OCI-LY1 (cell line): Measurements from ENCODE around the gene ZBTB45.
"Not testable (repeated sequence)": the region's sequence is repeated elsewhere in the genome, so short reads cannot be mapped to it uniquely, and the experiment has no call there.

Source experiments
- H2AFZ ChIP-seq: fragments of 200-600 bp; sonication (generic), shearing (Covaris generic); 2 replicates; pipeline ENCODE4 v1.6.0; 2014; ENCODE audit warnings: antibody characterized with exemption, mild to moderate bottlenecking, low read length
- H3F3A ChIP-seq: fragments of 200-600 bp; sonication (generic), shearing (Covaris generic); 2 replicates; pipeline ENCODE4 v1.6.0; 2014; ENCODE audit warnings: mild to moderate bottlenecking, antibody characterized with exemption, low read length, moderate library complexity; ENCODE audit not compliant: insufficient read depth
- H3K27ac ChIP-seq: fragments of 200-600 bp; sonication (generic); 2 replicates; pipeline ENCODE4 v1.5.1; 2014; ENCODE audit warnings: low read length, mixed run types, mild to moderate bottlenecking, low read depth; ENCODE audit not compliant: poor library complexity, severe bottlenecking
- H3K27me3 ChIP-seq: fragments of 200-600 bp; sonication (generic); 2 replicates; pipeline ENCODE4 v1.6.0; 2014; ENCODE audit warnings: antibody characterized with exemption, mild to moderate bottlenecking, low read length, moderate library complexity; ENCODE audit not compliant: insufficient read depth
- H3K36me3 ChIP-seq: fragments of 200-600 bp; sonication (generic); 2 replicates; pipeline ENCODE4 v1.6.1; 2014; ENCODE audit warnings: mild to moderate bottlenecking, antibody characterized with exemption, low read length, moderate library complexity, mixed read lengths; ENCODE audit not compliant: insufficient read depth
- H3K4me1 ChIP-seq: fragments of 200-600 bp; sonication (generic); 2 replicates; pipeline ENCODE4 v1.5.1; 2014; ENCODE audit warnings: mild to moderate bottlenecking, low read length, moderate library complexity; ENCODE audit not compliant: insufficient read depth, severe bottlenecking
- H3K4me2 ChIP-seq: fragments of 200-600 bp; sonication (generic), shearing (Covaris generic); 2 replicates; pipeline ENCODE4 v1.6.1; 2014; ENCODE audit warnings: low read length
- H3K4me3 ChIP-seq: fragments of 200-600 bp; sonication (generic); 2 replicates; pipeline ENCODE4 v1.5.1; 2014; ENCODE audit warnings: low read length, low read depth, mild to moderate bottlenecking, mixed read lengths; ENCODE audit not compliant: poor library complexity, severe bottlenecking
- H3K79me2 ChIP-seq: fragments of 200-600 bp; shearing (Covaris generic); 2 replicates; pipeline ENCODE4 v1.6.1; 2016; ENCODE audit warnings: mixed run types, low read length, mixed read lengths; ENCODE audit not compliant: insufficient read depth
- H3K9ac ChIP-seq: fragments of 200-600 bp; sonication (generic), shearing (Covaris generic); 2 replicates; pipeline ENCODE4 v1.6.1; 2014; ENCODE audit warnings: mild to moderate bottlenecking, low read length, mixed read lengths
- H3K9me2 ChIP-seq: fragments of 200-600 bp; sonication (generic), shearing (Covaris generic); 2 replicates; pipeline ENCODE4 v1.6.1; 2014; ENCODE audit warnings: low read depth, mild to moderate bottlenecking, low read length, mixed read lengths
- H3K9me3 ChIP-seq: fragments of 200-600 bp; shearing (Covaris generic); 2 replicates; pipeline ENCODE4 v1.6.1; 2014; ENCODE audit warnings: low read length, mixed read lengths
- H4K20me1 ChIP-seq: fragments of 200-600 bp; sonication (generic), shearing (Covaris generic); 2 replicates; pipeline ENCODE4 v1.6.0; 2016; ENCODE audit warnings: mild to moderate bottlenecking, low read length; ENCODE audit not compliant: insufficient read depth
- CTCF ChIP-seq: fragments of 200-600 bp; sonication (generic), shearing (Covaris generic); IDR thresholded peaks from 2 replicates; pipeline ENCODE4 v1.5.1; 2017; ENCODE audit warnings: mild to moderate bottlenecking, antibody characterized with exemption, low read length, moderate library complexity, mixed read lengths
- EZH2 ChIP-seq: fragments of 200-600 bp; sonication (generic), shearing (Covaris generic); IDR thresholded peaks from 2 replicates; pipeline ENCODE4 v1.8.0; 2017; ENCODE audit warnings: borderline replicate concordance, mixed run types, mild to moderate bottlenecking, antibody characterized with exemption, low read length, moderate library complexity, mixed read lengths

The ZBTB45 gene

DNA sequence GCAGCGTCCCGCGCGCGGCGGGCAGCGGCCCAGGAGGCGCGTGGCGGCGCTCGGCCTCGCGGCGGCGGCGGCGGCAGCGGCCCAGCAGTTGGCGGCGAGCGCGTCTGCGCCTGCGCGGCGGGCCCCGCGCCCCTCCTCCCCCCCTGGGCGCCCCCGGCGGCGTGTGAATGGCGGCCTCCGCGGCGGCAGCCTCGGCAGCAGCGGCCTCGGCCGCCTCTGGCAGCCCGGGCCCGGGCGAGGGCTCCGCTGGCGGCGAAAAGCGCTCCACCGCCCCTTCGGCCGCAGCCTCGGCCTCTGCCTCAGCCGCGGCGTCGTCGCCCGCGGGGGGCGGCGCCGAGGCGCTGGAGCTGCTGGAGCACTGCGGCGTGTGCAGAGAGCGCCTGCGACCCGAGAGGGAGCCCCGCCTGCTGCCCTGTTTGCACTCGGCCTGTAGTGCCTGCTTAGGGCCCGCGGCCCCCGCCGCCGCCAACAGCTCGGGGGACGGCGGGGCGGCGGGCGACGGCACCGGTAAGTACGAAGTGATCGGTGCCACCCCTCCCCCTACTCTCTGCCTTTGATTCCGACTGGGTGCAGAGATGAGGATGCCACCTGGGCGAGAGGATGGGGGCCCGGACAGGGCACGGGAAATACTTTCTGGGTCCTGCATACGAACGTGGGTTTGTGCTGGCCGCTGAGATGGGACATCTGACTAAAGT is 25.1 kb upstream of the ZBTB45 start:
- no peak overlapping the region for H2AFZ ChIP-seq
- H3K9me3 ChIP-seq, result no peaks in the 10 kb centered on the region
- H3K4me1 ChIP-seq, result peaks cover 23% of the 10 kb centered on the region
- peak overlapping the region; percentile 90 for H3K9ac ChIP-seq
- no peaks in the 10 kb centered on the region for H3F3A ChIP-seq
- H3K36me3 ChIP-seq, result peaks cover 50% of the 10 kb centered on the region
- peak overlapping the region; percentile 41 for H3K27ac ChIP-seq
- peaks cover 29% of the 10 kb centered on the region for H3K79me2 ChIP-seq
- peak overlapping the region; percentile 89 for H3K4me3 ChIP-seq
- H3K27me3 ChIP-seq, result no peaks in the 10 kb centered on the region
- TF ChIP-seq EZH2 (no peak), CTCF (no peak)
- peak overlapping the region; percentile 94 for H3K4me2 ChIP-seq
- H3K9me2 ChIP-seq, result no peaks in the 10 kb centered on the region
- H4K20me1 ChIP-seq, result no peaks in the 10 kb centered on the region

- H3K9me2 ChIP-seq, result no peaks in the 10 kb centered on the region
- peaks cover 29% of the 10 kb centered on the region for H3K79me2 ChIP-seq
- H3K4me2 ChIP-seq, result peak within 1 kb of the TSS; percentile 94
- H3K4me3 ChIP-seq, result peak within 1 kb of the TSS; percentile 89
- no peaks in the 10 kb centered on the region for H3K9me3 ChIP-seq
- peaks cover 23% of the 10 kb centered on the region for H3K4me1 ChIP-seq
- peak within 1 kb of the TSS; percentile 90 for H3K9ac ChIP-seq
- TF ChIP-seq CTCF (no peak), EZH2 (no peak)
- H3F3A ChIP-seq, result no peaks in the 10 kb centered on the region
- H4K20me1 ChIP-seq, result no peaks in the 10 kb centered on the region
- H3K27ac ChIP-seq, result peak within 1 kb of the TSS; percentile 60
- peaks cover 43% of the 10 kb centered on the region for H3K36me3 ChIP-seq
- no peaks in the 10 kb centered on the region for H3K27me3 ChIP-seq
- H2AFZ ChIP-seq, result no peak within 1 kb of the TSS
These were observed 24.4 kb upstream of the ZBTB45 start, which contains the start of gene TRIM28 for GRCh38 chr19:58543826-58544590. Gene TRIM28, plus strand, starts transcription at chr19:58544064. Its CDS starts 694 bp downstream, at chr19:58544758.

DNA sequence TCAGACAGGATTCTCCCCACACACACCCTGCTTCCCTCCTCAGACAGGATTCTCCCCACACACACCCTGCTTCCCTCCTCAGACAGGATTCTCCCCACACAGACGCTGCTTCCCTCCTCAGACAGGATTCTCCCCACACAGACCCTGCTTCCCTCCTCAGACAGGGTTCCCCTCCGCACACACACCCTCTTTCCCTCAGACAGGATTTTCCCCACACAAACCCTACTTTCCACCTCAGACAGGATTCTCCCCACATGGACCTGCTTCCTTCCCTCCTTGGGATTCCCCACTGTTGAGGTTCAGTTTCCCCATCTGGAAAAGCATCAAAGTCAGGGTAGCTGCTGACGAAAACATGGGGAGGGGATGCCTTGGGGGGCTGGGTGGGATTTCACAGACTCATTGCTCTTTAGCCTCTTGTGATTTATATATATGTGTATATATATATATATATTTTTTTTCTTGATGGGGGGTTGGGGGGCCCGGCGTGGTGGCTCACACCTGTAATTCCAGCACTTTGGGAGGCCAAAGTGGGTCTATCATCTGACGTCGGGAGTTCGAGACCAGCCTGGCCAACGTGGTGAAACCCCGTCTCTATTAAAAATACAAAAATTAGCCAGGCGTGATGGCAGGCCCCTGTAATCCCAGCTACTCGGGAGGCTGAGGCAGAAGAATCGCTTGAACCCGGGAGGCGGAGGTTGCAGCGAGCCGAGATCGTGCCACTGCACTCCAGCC is 23.2 kb upstream of the ZBTB45 start:
- not testable (repeated sequence) for H3K9me3 ChIP-seq, H3K4me2 ChIP-seq, H3K4me3 ChIP-seq, H3K9ac ChIP-seq, H3K27ac ChIP-seq, H4K20me1 ChIP-seq, H2AFZ ChIP-seq, H3K9me2 ChIP-seq, H3K27me3 ChIP-seq, H3F3A ChIP-seq
- H3K36me3 ChIP-seq, result peaks cover 31% of the 10 kb centered on the region
- H3K4me1 ChIP-seq, result peaks cover 35% of the 10 kb centered on the region
- H3K79me2 ChIP-seq, result peaks cover 29% of the 10 kb centered on the region

DNA sequence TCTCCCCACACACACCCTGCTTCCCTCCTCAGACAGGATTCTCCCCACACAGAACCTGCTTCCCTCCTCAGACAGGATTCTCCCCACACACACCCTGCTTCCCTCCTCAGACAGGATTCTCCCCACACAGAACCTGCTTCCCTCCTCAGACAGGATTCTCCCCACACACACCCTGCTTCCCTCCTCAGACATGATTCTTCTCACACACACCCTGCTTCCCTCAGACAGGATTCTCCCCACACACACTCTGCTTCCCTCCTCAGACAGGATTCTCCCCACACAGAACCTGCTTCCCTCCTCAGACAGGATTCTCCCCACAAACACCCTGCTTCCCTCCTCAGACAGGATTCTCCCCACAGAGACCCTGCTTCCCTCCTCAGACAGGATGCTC is 19.6 kb upstream of the ZBTB45 start:
- not testable (repeated sequence) for H3K27me3 ChIP-seq, H3F3A ChIP-seq, H4K20me1 ChIP-seq, H2AFZ ChIP-seq, H3K9me3 ChIP-seq, H3K27ac ChIP-seq, H3K36me3 ChIP-seq, H3K79me2 ChIP-seq, H3K9me2 ChIP-seq
- peak overlapping the region; percentile 57 for H3K4me3 ChIP-seq
- peak overlapping the region; percentile 79; the same call in 1 of the 2 replicates for H3K4me2 ChIP-seq
- peaks cover 20% of the 10 kb centered on the region for H3K4me1 ChIP-seq
- H3K9ac ChIP-seq, result peak overlapping the region; percentile 55; the same call in 1 of the 2 replicates
